Activated naive CD8-positive, alpha-beta T cell treated with anti-CD3 and anti-CD28 coated beads, Interleukin-2, amount 10 ng/mL, durations not matched to agents 7 days and 5 days (primary cell): Measurements from ENCODE around the gene RAB28. TPM values are rescaled to one million over a fixed set of nuclear protein-coding genes. Genes with fewer than 3 reads are reported as not detected.

Experiments
- ATAC-seq: fragments of 150-1000 bp; cut with Tn5 transposase; one replicate; pipeline ENCODE4 v1.10.0; 2021; ENCODE audit warnings: low read depth, moderate library complexity
- POLR2A ChIA-PET: fragments of 350-600 bp; sonication (Branson Sonifier 250); formaldehyde crosslinking; loops from one replicate; lab custom pipeline; 2021; ENCODE audit warnings: antibody characterized with exemption; lab: Charles Lee
- DNase-seq: peaks from one replicate; pipeline ENCODE4 v3.0.0; 2021
- H3K27ac Mint-ChIP-seq: one replicate; pipeline ENCODE4 v1.8.0; 2022; ENCODE audit warnings: mild to moderate bottlenecking, mixed read lengths
- H3K27me3 Mint-ChIP-seq: one replicate; pipeline ENCODE4 v1.8.0; 2022; ENCODE audit warnings: mild to moderate bottlenecking, moderate library complexity, mixed read lengths
- H3K36me3 Mint-ChIP-seq: one replicate; pipeline ENCODE4 v1.8.0; 2021; ENCODE audit warnings: mild to moderate bottlenecking, mixed read lengths
- H3K4me1 Mint-ChIP-seq: one replicate; pipeline ENCODE4 v1.8.0; 2021; ENCODE audit warnings: mixed read lengths
- H3K4me3 Mint-ChIP-seq: one replicate; pipeline ENCODE4 v1.8.0; 2022; ENCODE audit warnings: mild to moderate bottlenecking, moderate library complexity, mixed read lengths
- H3K9me3 Mint-ChIP-seq: one replicate; pipeline ENCODE4 v1.8.0; 2021; ENCODE audit warnings: mixed read lengths
- total RNA-seq, 2 experiments: library from RNA; stranded (reverse); gene quantifications; one replicate each; pipeline ENCODE4 v1.2.3, GENCODE V29; 2021

The RAB28 gene
- total RNA-seq: 10 to 100 TPM; 16.4 to 18.5 TPM

- H3K4me1 Mint-ChIP-seq: peaks cover 22% of the 10 kb centered on the region
- ATAC-seq (peak; percentile 94), DNase-seq (peak; percentile 96)
- H3K27me3 Mint-ChIP-seq: peaks cover 8% of the 10 kb centered on the region
- POLR2A ChIA-PET: no interaction called here
- peak within 1 kb of the TSS; percentile 98 for H3K27ac Mint-ChIP-seq
- peak within 1 kb of the TSS; percentile 96 for H3K4me3 Mint-ChIP-seq
- H3K9me3 Mint-ChIP-seq: no peaks in the 10 kb centered on the region
- peaks cover 2% of the 10 kb centered on the region for H3K36me3 Mint-ChIP-seq
These were observed at the start of gene RAB28 for GRCh38 chr4:13484122-13484748. Gene RAB28 (minus strand): TSS chr4:13484340.

- POLR2A ChIA-PET: interaction anchor here (1.2 kb wide), 1 partner anchor 10 kb away, joined by 3 read pairs; no protein-coding TSS in a partner anchor
- Mint-ChIP-seq H3K9me3 (peaks cover 5% of the 10 kb centered on the region), H3K4me3 (no peak overlapping the region), H3K36me3 (peaks cover 4% of the 10 kb centered on the region), H3K4me1 (peaks cover 26% of the 10 kb centered on the region), H3K27ac (no peak overlapping the region), H3K27me3 (peaks cover 92% of the 10 kb centered on the region)
- DNase-seq (no peak), ATAC-seq (no peak)
These were observed 47.5 kb upstream of the RAB28 start for GRCh38 chr4:13531625-13531998.

DNA sequence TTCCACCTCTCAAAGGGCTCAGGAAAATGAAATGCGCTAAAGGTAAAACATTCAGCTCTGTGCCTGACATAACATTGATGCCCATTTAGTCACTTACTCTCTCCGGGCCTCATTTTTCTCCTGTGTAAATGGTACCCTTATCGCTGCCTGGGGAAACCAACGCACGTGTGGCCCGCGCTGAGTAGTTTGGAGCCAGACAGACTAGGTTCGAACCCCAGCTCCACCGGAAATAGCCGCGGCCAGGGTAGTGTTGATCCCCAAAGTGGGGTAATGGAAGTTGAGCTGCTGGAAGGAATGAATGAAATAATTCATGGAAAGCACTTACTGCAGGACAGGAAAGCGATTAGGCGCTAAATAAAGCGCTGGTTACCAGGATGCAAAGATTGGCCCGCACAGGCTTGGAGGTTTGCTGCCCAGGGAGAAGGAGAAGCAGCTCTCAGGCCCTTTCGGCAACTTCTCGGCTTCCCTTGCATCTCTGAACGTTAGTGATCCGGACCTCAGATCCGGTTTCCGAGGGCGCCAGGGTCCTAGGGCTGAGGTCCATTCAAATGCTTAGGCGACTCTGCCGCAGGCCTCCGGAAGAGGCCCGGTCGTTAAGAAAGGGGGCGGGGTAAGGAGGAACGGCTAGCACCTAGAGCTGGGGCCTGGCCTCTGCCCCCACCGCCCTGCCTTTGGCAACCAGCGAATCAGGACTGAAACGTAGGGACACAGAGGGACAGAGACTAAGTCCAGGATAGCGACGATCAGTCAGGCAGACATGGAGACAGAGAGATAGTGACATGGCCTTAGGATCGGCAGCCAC, 46.9 kb upstream of the RAB28 start:
- peaks cover 91% of the 10 kb centered on the region for H3K27me3 Mint-ChIP-seq
- H3K27ac Mint-ChIP-seq: no peak overlapping the region
- peaks cover 2% of the 10 kb centered on the region for H3K36me3 Mint-ChIP-seq
- H3K9me3 Mint-ChIP-seq: peaks cover 5% of the 10 kb centered on the region
- POLR2A ChIA-PET: interaction anchor here (1.2 kb wide), 1 partner anchor 11 kb away, joined by 3 read pairs; no protein-coding TSS in a partner anchor
- peaks cover 24% of the 10 kb centered on the region for H3K4me1 Mint-ChIP-seq
- peak; percentile 36 for DNase-seq
- ATAC-seq: no peak
- no peak overlapping the region for H3K4me3 Mint-ChIP-seq

GRCh38 chr4:13529128-13529919, 45.2 kb upstream of the RAB28 start:
- Mint-ChIP-seq H3K27ac (peak overlapping the region; percentile 70), H3K4me3 (peak overlapping the region; percentile 50), H3K27me3 (peaks cover 91% of the 10 kb centered on the region), H3K36me3 (peaks cover 2% of the 10 kb centered on the region), H3K9me3 (peaks cover 9% of the 10 kb centered on the region), H3K4me1 (peaks cover 23% of the 10 kb centered on the region)
- ATAC-seq (no peak), DNase-seq (no peak)
- POLR2A ChIA-PET: no interaction called here

DNA sequence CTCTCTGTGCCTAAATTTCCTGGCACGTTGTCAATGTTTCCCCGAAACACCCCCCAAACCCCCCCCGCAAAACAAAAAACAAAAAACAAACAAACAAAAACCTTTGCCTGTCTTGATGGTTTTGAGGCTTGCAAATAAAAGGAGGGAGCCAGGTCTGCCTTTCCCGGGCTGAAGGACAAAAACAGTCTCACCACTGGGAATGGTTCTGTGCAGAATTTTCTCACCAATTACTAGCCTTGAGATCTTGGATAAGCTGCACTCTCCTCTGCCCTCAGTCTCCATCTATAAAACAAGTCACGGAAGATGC, 44.6 kb upstream of the RAB28 start:
- peak overlapping the region; percentile 70 for H3K27ac Mint-ChIP-seq
- POLR2A ChIA-PET: no interaction called here
- peaks cover 2% of the 10 kb centered on the region for H3K36me3 Mint-ChIP-seq
- H3K4me1 Mint-ChIP-seq: peaks cover 19% of the 10 kb centered on the region
- H3K27me3 Mint-ChIP-seq: peaks cover 91% of the 10 kb centered on the region
- no peak for ATAC-seq
- H3K9me3 Mint-ChIP-seq: peaks cover 8% of the 10 kb centered on the region
- H3K4me3 Mint-ChIP-seq: peak overlapping the region; percentile 50
- DNase-seq: no peak

- Mint-ChIP-seq H3K4me1 (peaks cover 20% of the 10 kb centered on the region), H3K27me3 (peaks cover 89% of the 10 kb centered on the region), H3K9me3 (peaks cover 8% of the 10 kb centered on the region), H3K27ac (peak overlapping the region; percentile 70), H3K36me3 (peaks cover 2% of the 10 kb centered on the region), H3K4me3 (peak overlapping the region; percentile 50)
- peak; percentile 35 for ATAC-seq
- peak; percentile 34 for DNase-seq
- POLR2A ChIA-PET: interaction anchor here (1.2 kb wide), 1 partner anchor 15 kb away, joined by 3 read pairs; no protein-coding TSS in a partner anchor
These were observed 44.1 kb upstream of the RAB28 start for GRCh38 chr4:13527981-13528820.

- Mint-ChIP-seq H3K36me3 (peaks cover 2% of the 10 kb centered on the region), H3K27me3 (peaks cover 89% of the 10 kb centered on the region), H3K4me3 (peak overlapping the region; percentile 42), H3K4me1 (peaks cover 23% of the 10 kb centered on the region), H3K9me3 (peaks cover 8% of the 10 kb centered on the region), H3K27ac (peak overlapping the region; percentile 56)
- DNase-seq: peak; percentile 44
- POLR2A ChIA-PET: interaction anchor here (1.2 kb wide), 1 partner anchor 16 kb away, joined by 3 read pairs; no protein-coding TSS in a partner anchor
- peak; percentile 41 for ATAC-seq
These were observed 43.2 kb upstream of the RAB28 start for GRCh38 chr4:13527192-13527980.

DNA sequence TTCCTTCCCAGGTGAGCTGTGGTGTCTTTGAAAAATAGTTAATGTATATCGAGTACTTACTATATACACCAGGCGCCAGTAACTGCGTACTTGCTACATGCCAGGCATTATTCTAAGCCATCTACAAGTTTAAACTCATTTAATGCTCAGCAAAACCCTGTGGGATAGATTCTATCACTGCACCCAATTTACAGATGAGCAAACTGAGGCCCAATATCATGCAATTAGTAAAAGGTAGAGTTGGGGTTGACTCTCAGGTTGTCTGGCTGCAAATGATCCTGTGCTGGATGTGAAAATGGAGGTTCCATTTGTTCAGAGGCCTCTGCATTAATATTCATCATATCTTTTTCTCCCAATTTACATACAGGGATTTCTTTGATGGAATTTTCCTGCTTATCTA, 42.5 kb upstream of the RAB28 start:
- Mint-ChIP-seq H3K27me3 (peaks cover 91% of the 10 kb centered on the region), H3K4me3 (no peak overlapping the region), H3K4me1 (peaks cover 23% of the 10 kb centered on the region), H3K36me3 (peaks cover 2% of the 10 kb centered on the region), H3K27ac (no peak overlapping the region), H3K9me3 (peaks cover 8% of the 10 kb centered on the region)
- DNase-seq (no peak), ATAC-seq (no peak)
- POLR2A ChIA-PET: interaction anchor here (1.2 kb wide), 1 partner anchor 17 kb away, joined by 3 read pairs; no protein-coding TSS in a partner anchor

- Mint-ChIP-seq H3K4me1 (peaks cover 16% of the 10 kb centered on the region), H3K27me3 (peaks cover 88% of the 10 kb centered on the region), H3K9me3 (peaks cover 8% of the 10 kb centered on the region), H3K27ac (no peak overlapping the region), H3K4me3 (no peak overlapping the region), H3K36me3 (peaks cover 2% of the 10 kb centered on the region)
- POLR2A ChIA-PET: no interaction called here
- ATAC-seq (no peak), DNase-seq (no peak)
These were observed 41.6 kb upstream of the RAB28 start for GRCh38 chr4:13525606-13526281.

DNA sequence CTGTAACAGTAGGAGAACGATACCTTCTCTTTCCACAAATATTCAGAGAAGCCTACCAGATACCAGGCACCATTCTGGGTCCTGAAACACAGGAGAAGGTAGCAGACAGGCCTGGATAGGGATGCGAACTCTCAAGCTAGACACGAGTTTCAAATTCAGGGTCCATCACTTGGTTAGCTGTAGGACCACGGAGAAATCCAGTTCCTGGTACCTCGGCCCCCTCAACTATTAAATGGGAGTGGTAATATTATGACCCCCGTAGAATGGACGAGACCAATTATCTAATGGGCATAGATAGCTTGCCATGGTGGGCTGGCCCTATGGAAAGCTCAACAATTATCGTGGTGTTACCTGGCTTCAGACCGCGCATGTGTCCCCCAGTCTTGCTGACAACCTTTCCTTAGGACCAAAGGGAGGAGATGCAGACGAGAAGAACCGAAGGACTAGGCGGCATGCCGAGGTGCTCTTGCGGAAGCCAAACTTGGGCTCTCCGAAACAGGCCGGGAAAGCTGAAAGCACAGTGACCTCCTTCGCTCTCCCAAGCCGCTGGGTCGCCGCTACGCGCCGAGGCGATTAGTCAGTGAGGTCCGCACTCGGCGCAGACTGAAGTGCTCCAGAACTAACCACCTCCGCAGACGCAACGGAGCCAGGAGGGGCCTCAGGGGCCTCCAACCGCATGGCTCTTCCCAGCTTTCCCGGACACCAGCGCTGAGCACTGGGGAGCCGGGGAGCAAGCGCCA, 40.5 kb upstream of the RAB28 start:
- Mint-ChIP-seq H3K36me3 (peaks cover 2% of the 10 kb centered on the region), H3K4me1 (peaks cover 16% of the 10 kb centered on the region), H3K27me3 (peaks cover 85% of the 10 kb centered on the region), H3K9me3 (peaks cover 8% of the 10 kb centered on the region), H3K27ac (no peak overlapping the region), H3K4me3 (no peak overlapping the region)
- POLR2A ChIA-PET: no interaction called here
- ATAC-seq (no peak), DNase-seq (no peak)
